Erythroblast (primary cell): Measurements from ENCODE around the gene FN1.

Experiments
- DNase-seq, 2 experiments: peaks; one replicate each; lab custom pipeline; 2025; lab: John Stamatoyannopoulos, UW
- GATA1 ChIP-seq: IDR thresholded peaks from 2 replicates; pipeline ENCODE4 v1.6.1; 2011; ENCODE audit warnings: low read depth, mild to moderate bottlenecking, control low read depth, low read length, moderate library complexity
- POLR2A ChIP-seq: IDR thresholded peaks from 2 replicates; pipeline ENCODE4 v1.6.1; 2011; ENCODE audit warnings: mild to moderate bottlenecking, low read length

FN1 gene

GRCh38 chr2:215423928-215424540 is 11.8 kb downstream of the FN1 start:
- TF ChIP-seq GATA1: no peak
- TF ChIP-seq POLR2A: no peak
- DNase-seq: no peak

GRCh38 chr2:215423234-215423633 is 12.6 kb downstream of the FN1 start:
- TF ChIP-seq GATA1 (no peak), POLR2A (no peak)
- DNase-seq: no peak

GRCh38 chr2:215422676-215423075 is 13.2 kb downstream of the FN1 start:
- no peak for DNase-seq
- TF ChIP-seq POLR2A: no peak

- no peak for DNase-seq
- TF ChIP-seq GATA1 (no peak), POLR2A (no peak)
Observed at GRCh38 chr2:215421859-215422461, 13.9 kb downstream of the FN1 start.

- TF ChIP-seq GATA1 (no peak), POLR2A (no peak)
- no peak for DNase-seq
Observed at GRCh38 chr2:215420471-215420935, 15.4 kb downstream of the FN1 start.

- no peak for DNase-seq
- TF ChIP-seq GATA1 (no peak), POLR2A (no peak)
Observed at GRCh38 chr2:215419769-215420470, 15.9 kb downstream of the FN1 start.

GRCh38 chr2:215419113-215419512 is 16.8 kb downstream of the FN1 start:
- TF ChIP-seq POLR2A (no peak), GATA1 (no peak)
- DNase-seq: no peak

GRCh38 chr2:215418064-215418963 is 17.6 kb downstream of the FN1 start:
- TF ChIP-seq POLR2A (no peak), GATA1 (no peak)
- DNase-seq: no peak

GRCh38 chr2:215417400-215417951 is 18.4 kb downstream of the FN1 start:
- DNase-seq: no peak
- TF ChIP-seq POLR2A: no peak
- no peak for TF ChIP-seq GATA1

GRCh38 chr2:215416656-215417055 is 19.2 kb downstream of the FN1 start:
- TF ChIP-seq GATA1 (no peak), POLR2A (no peak)
- DNase-seq: no peak

- no peak for DNase-seq
- no peak for TF ChIP-seq POLR2A
- TF ChIP-seq GATA1: no peak
Observed at GRCh38 chr2:215415820-215416577, 19.9 kb downstream of the FN1 start.

GRCh38 chr2:215415218-215415617 is 20.6 kb downstream of the FN1 start:
- no peak for TF ChIP-seq POLR2A
- no peak for TF ChIP-seq GATA1
- DNase-seq: no peak
